ENCODE results near the gene PRKAG2.

The PRKAG2 gene

GRCh38 chr7:151663382-151664100 is 213.4 kb downstream of the PRKAG2 start:
- DNase-seq = no peak

DNA sequence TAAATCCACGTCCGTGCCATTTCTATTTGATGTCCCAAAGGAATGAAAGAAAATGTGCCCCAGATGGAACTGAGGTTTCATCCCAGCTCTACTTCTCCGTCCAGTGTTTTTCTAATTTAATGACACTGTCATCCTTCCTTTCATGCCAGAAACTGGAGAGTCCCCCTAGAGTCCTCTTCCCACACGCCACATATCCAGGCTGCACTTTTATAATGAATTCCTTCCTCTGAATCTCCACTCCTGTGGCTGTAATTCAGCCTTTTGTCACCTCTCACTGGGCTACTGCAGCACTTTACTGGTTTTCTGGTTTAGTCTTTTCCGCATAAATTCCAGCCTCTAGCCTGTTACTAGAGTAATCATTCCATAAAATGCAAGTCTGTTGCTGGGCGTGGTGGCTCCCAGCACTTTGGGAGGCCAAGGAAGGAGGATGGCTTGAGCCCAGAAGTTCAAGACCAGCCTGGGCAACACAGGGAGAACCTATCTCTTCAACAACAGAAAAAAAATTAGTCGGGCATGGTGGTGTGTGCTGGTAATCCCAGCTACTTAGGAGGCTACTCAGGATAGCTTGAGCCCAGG is 214.6 kb downstream of the PRKAG2 start:
- DNase-seq = no peak

DNA sequence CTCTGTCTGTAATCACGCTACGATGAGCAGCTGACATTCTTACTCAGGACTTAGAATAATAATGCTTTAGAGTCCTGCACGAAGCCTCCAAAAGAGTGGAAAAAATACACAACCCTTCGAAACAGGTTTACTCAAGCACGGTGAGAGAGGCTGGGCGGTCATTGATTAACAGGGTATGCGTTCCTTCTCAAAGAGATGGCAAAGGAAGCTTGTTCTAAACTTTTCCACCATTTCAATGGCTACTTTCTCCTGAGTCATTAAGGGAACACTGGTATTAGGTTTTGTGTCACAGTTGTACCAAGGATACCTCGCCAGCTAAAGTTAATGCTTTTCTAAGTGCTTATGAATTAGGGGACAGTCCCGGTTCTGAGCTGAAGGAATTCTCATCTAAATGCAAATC is 215.3 kb downstream of the PRKAG2 start:
- no peak for DNase-seq

DNA sequence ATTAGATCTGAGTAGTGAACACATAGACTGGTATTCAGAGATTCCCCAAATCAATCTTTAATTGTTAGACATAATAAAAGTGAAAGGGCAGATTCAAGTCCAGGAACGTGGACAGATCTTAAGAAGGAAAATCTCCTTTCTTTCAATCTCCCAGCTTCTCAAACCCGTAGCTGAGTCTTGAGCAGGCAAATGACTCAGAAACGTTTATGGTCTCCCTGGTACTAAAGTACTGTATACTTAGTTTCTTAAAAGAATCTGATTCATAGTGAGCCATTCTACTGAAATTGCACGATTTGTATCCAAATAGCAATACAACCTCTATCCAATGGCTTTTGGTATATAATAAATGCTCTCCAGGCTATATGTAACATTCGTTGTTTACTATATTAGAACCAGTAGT is 216.8 kb downstream of the PRKAG2 start:
- no peak for DNase-seq

GRCh38 chr7:151659219-151659618 is 217.7 kb downstream of the PRKAG2 start:
- no peak for DNase-seq

GRCh38 chr7:151658778-151659177 is 218.1 kb downstream of the PRKAG2 start:
- DNase-seq = no peak

DNA sequence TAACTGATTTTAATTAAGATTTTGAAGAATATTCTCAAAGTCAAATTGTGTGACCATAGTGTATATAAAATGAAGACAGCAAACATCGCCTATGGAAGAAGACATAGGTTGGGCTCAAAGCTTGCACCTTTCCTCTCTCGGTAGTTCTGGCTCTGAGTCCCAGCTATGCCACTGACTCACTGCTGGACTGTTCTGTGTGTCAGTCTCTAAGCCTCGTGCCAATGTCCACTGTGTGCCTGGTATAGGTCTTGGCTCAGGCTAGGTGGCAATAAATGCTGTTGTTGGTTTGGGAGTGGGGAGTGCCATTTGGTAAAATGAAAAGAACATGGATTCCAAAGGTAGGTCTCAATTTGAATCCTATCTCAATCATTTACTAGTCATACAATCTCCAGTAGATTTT is 219.7 kb downstream of the PRKAG2 start:
- DNase-seq = no peak

- DNase-seq = no peak
Measured at GRCh38 chr7:151655555-151655954, 221.4 kb downstream of the PRKAG2 start.

GRCh38 chr7:151652111-151652510 is 224.8 kb downstream of the PRKAG2 start:
- no peak for DNase-seq

DNA sequence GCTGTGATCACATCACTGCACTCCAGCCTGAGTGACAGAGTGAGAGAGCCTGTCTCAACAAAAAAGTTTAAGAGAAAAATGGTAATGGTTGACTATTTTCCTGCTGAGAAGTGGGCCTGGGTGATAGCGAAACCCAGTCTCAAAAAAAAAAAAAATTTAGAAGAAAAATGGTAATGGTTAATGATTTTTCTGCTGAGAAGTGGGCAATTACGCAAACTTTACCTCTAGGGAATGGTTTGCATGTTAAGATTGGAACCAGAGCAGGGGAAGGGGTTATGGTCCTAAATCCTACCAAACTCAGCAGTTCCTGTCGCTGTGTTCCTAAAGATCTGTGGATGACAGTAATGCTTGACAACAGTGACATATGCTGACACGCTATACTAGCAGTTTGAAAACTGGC is 226.8 kb downstream of the PRKAG2 start:
- DNase-seq = no peak

- DNase-seq = no peak
Measured at GRCh38 chr7:151648429-151648828, 228.5 kb downstream of the PRKAG2 start.

- no peak for DNase-seq
Measured at GRCh38 chr7:151647874-151648273, 229.0 kb downstream of the PRKAG2 start.

- DNase-seq = no peak
Measured at GRCh38 chr7:151647006-151647405, 229.9 kb downstream of the PRKAG2 start.

DNA sequence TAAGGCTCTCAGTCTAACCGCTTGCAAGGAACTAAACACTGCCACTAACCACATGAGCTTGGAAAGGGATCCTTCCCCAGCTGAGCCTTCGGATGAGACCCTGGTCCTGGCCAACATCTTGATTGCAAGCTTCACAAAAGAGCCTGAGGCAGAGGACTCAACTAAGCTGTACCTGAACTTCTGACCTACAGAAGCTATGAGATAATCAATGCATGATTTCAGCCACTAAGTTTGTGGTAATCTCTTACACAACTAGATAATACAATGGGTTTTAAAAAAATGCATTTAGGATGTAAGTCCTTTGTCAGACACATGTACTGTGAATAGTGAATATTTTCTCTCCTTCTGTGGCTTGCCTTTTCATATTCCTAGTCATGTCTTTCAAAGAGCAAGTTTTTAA is 231.6 kb downstream of the PRKAG2 start:
- DNase-seq = no peak

GRCh38 chr7:151644554-151644953 is 232.4 kb downstream of the PRKAG2 start:
- DNase-seq = no peak

DNA sequence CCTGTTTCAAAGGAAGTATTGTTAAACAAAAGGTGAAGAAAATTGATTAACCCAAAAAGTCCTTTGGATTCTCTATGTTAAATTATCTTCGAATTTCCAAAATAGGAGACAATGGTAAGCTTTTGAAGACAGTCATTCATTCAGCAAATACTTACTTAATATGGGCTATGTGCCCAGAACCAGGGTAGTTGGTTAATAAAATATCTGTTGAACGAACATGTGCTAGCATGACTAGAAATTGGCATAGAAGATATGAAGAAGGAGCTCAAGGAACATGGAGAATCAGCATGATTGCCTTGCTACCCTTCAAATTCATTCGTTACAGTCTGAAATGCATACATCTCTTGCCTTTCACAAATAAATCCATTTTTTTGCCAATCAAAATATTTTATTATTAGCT is 234.2 kb downstream of the PRKAG2 start:
- DNase-seq = no peak

GRCh38 chr7:151641587-151641986 is 235.3 kb downstream of the PRKAG2 start:
- no peak for DNase-seq

- DNase-seq = no peak
Measured at GRCh38 chr7:151637781-151638261, 239.1 kb downstream of the PRKAG2 start.

GRCh38 chr7:151634643-151635042 is 242.3 kb downstream of the PRKAG2 start:
- no peak for DNase-seq

- no peak for DNase-seq
Measured at GRCh38 chr7:151633516-151633812, 243.5 kb downstream of the PRKAG2 start.

GRCh38 chr7:151632750-151633515 is 244.0 kb downstream of the PRKAG2 start:
- no peak for DNase-seq

GRCh38 chr7:151631953-151632749 is 244.8 kb downstream of the PRKAG2 start:
- DNase-seq = peak; percentile 51

GRCh38 chr7:151631570-151631952 is 245.4 kb downstream of the PRKAG2 start:
- DNase-seq = no peak
